ENCODE results near the gene CDR2L. TPM values are rescaled to one million over a fixed set of nuclear protein-coding genes. Genes with fewer than 3 reads are reported as not detected.

The CDR2L gene
- polyA plus RNA-seq, 2 of the 4 experiments (the other 2 are of a cell fraction), result 18.5 to 34.0 TPM

DNA sequence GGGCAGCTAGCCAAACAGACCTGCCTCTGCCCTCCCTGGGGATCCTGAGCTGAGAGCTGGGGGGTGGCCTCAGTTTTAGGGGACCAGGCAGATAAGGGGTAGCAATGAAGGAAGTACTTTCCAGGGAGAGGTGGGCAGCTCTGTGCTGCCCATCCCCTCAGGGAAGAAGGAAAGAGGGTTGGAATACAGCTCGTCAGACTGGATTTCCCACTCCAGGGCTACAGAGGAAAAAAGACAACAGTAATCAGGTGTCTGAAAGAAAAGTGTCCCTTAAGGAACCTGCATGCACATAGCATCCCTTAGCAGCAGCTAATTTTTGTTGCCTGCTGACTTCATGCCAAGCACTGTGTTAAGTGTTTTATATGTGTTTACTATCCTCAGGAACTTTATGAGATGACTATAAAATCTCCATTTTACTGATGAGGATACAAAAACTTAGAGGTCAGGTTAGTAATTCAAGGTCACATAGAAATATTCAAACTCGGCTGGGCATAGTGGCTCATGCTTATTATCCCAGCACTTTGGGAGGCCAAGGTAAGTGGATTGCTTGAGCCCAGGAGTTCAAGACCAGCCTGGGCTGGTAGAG lies 21.8 kb downstream of the CDR2L start:
- no peak for DNase-seq (ENCODE audit: low read depth in 1 of 2, low spot score in 1 of 2)
- peaks cover 18% of the 10 kb centered on the region for H3K4me1 ChIP-seq
- H3K4me3 ChIP-seq, result no peak overlapping the region
- no peaks in the 10 kb centered on the region for H3K9me3 ChIP-seq
- FAIRE-seq, result no peak
- ATAC-seq, result no peak
- WGBS (ENCODE audit: missing lambda C conversion rate), result 67% methylated on average over 2 of the region's 2 CpGs
- TF ChIP-seq, protein P1, sequence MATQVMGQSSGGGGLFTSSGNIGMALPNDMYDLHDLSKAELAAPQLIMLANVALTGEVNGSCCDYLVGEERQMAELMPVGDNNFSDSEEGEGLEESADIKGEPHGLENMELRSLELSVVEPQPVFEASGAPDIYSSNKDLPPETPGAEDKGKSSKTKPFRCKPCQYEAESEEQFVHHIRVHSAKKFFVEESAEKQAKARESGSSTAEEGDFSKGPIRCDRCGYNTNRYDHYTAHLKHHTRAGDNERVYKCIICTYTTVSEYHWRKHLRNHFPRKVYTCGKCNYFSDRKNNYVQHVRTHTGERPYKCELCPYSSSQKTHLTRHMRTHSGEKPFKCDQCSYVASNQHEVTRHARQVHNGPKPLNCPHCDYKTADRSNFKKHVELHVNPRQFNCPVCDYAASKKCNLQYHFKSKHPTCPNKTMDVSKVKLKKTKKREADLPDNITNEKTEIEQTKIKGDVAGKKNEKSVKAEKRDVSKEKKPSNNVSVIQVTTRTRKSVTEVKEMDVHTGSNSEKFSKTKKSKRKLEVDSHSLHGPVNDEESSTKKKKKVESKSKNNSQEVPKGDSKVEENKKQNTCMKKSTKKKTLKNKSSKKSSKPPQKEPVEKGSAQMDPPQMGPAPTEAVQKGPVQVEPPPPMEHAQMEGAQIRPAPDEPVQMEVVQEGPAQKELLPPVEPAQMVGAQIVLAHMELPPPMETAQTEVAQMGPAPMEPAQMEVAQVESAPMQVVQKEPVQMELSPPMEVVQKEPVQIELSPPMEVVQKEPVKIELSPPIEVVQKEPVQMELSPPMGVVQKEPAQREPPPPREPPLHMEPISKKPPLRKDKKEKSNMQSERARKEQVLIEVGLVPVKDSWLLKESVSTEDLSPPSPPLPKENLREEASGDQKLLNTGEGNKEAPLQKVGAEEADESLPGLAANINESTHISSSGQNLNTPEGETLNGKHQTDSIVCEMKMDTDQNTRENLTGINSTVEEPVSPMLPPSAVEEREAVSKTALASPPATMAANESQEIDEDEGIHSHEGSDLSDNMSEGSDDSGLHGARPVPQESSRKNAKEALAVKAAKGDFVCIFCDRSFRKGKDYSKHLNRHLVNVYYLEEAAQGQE (IDR thresholded peaks at IDR 0.05), result no peak
- TF ChIP-seq FOSL2 (IDR thresholded peaks at IDR 0.05) (no peak), FOSL2 (CRISPR knock-in tag; IDR thresholded peaks at IDR 0.05) (no peak), MAFK (IDR thresholded peaks at IDR 0.05; ENCODE audit: partially characterized antibody) (no peak), BHLHE40 (IDR thresholded peaks at IDR 0.05; ENCODE audit: low read depth, low read length) (no peak), CHD4 (IDR thresholded peaks at IDR 0.05; ENCODE audit: borderline replicate concordance) (no peak), EHMT2 (IDR thresholded peaks at IDR 0.05; ENCODE audit: low read depth) (no peak), HDAC2 (IDR thresholded peaks at IDR 0.05) (no peak), FOXS1 (CRISPR knock-in tag; IDR thresholded peaks at IDR 0.05) (no peak)
- TF ChIP-seq, protein P2, sequence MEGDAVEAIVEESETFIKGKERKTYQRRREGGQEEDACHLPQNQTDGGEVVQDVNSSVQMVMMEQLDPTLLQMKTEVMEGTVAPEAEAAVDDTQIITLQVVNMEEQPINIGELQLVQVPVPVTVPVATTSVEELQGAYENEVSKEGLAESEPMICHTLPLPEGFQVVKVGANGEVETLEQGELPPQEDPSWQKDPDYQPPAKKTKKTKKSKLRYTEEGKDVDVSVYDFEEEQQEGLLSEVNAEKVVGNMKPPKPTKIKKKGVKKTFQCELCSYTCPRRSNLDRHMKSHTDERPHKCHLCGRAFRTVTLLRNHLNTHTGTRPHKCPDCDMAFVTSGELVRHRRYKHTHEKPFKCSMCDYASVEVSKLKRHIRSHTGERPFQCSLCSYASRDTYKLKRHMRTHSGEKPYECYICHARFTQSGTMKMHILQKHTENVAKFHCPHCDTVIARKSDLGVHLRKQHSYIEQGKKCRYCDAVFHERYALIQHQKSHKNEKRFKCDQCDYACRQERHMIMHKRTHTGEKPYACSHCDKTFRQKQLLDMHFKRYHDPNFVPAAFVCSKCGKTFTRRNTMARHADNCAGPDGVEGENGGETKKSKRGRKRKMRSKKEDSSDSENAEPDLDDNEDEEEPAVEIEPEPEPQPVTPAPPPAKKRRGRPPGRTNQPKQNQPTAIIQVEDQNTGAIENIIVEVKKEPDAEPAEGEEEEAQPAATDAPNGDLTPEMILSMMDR (IDR thresholded peaks at IDR 0.05), result no peak
- TF ChIP-seq, protein P3, sequence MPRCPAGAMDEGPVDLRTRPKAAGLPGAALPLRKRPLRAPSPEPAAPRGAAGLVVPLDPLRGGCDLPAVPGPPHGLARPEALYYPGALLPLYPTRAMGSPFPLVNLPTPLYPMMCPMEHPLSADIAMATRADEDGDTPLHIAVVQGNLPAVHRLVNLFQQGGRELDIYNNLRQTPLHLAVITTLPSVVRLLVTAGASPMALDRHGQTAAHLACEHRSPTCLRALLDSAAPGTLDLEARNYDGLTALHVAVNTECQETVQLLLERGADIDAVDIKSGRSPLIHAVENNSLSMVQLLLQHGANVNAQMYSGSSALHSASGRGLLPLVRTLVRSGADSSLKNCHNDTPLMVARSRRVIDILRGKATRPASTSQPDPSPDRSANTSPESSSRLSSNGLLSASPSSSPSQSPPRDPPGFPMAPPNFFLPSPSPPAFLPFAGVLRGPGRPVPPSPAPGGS (IDR thresholded peaks at IDR 0.05), result no peak
- TF ChIP-seq, protein P4, sequence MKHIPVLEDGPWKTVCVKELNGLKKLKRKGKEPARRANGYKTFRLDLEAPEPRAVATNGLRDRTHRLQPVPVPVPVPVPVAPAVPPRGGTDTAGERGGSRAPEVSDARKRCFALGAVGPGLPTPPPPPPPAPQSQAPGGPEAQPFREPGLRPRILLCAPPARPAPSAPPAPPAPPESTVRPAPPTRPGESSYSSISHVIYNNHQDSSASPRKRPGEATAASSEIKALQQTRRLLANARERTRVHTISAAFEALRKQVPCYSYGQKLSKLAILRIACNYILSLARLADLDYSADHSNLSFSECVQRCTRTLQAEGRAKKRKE (CRISPR knock-in tag; IDR thresholded peaks at IDR 0.05; ENCODE audit: low read depth), result no peak
- no peak overlapping the region for H3K27ac ChIP-seq
- POLR2A ChIA-PET, result interaction anchor here (0.9 to 1.1 kb wide), 2 partner anchors 21 to 47 kb away, joined by 3 read pairs; no protein-coding TSS in a partner anchor
- CTCF ChIA-PET, result interaction anchor here (0.8 to 19.2 kb wide), 7 partner anchors 10 to 227 kb away, joined by 3 to 404 read pairs (median 6); partner anchors contain the start of genes CDR2L and HID1
- H3K4me2 ChIP-seq, result no peak overlapping the region

DNA sequence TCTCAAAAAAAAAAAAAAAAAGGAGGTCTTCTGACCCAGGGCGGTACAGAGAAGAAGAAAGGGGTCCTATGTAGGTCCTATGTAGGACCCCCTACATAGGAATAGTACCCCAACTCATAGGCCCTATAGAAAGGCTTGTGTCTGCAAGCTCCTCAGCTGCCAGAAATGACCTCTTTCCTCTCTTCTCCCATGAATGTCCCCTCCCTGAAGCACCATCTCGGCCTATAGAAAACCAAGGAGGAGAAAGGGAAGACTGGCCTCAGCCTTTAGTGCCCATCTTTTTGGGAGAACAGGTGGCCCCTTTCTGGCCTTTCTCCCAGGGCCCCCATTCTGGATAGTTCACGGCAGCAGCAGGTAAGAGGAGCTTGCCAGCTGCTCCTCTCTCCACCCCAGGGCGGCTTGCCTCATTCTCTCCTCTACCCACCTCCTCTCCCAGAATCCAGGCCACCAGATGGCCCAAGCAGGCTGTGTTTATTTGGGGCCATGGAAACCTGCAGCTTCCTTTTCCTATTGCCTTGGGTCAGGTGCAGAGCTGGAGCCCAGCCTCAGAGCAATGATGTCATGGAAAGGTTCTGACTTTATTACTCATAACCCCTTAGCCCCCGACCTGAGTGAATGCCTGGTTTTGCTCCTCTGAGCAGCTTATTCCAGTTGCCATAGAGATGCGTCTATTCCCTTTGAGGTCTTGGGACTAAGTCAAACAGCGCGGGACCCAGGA lies 23.4 kb downstream of the CDR2L start:
- ChIA-PET POLR2A (interaction anchor here (0.7 to 4.0 kb wide), 9 partner anchors 14 to 129 kb away, joined by 4 to 107 read pairs (median 24); partner anchors contain the start of genes ATP5PD, CDR2L, HID1 and KCTD2), CTCF (interaction anchor here (1.1 to 19.2 kb wide), 15 partner anchors 9 to 191 kb away, joined by 3 to 404 read pairs (median 14); partner anchors contain the start of genes CDR2L, HID1, NT5C and OTOP2)
- ATAC-seq (no peak), DNase-seq (ENCODE audit: low read depth in 1 of 2, low spot score in 1 of 2) (peak in 1 of 2 experiments; percentile 64), FAIRE-seq (no peak)
- Histone ChIP-seq H3K4me2 (no peak overlapping the region), H3K9me3 (no peaks in the 10 kb centered on the region), H3K27ac (no peak overlapping the region), H3K4me3 (no peak overlapping the region), H3K4me1 (peaks cover 18% of the 10 kb centered on the region)
- WGBS (ENCODE audit: missing lambda C conversion rate), result 75% methylated on average over 8 of the region's 8 CpGs
- TF ChIP-seq TP53 (CRISPR knock-in tag; IDR thresholded peaks at IDR 0.05), result no peak
- TF ChIP-seq, protein P5, sequence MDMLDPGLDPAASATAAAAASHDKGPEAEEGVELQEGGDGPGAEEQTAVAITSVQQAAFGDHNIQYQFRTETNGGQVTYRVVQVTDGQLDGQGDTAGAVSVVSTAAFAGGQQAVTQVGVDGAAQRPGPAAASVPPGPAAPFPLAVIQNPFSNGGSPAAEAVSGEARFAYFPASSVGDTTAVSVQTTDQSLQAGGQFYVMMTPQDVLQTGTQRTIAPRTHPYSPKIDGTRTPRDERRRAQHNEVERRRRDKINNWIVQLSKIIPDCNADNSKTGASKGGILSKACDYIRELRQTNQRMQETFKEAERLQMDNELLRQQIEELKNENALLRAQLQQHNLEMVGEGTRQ (IDR thresholded peaks at IDR 0.05), result no peak
- no peak for TF ChIP-seq KDM5A (IDR thresholded peaks at IDR 0.05)
- TF ChIP-seq, protein P2 (IDR thresholded peaks at IDR 0.05), result no peak
- TF ChIP-seq JUNB (IDR thresholded peaks at IDR 0.05), result no peak
- no peak for TF ChIP-seq NPAS2 (CRISPR knock-in tag; IDR thresholded peaks at IDR 0.05; ENCODE audit: borderline replicate concordance)
- no peak for TF ChIP-seq CEBPB (IDR thresholded peaks at IDR 0.05)
- no peak for TF ChIP-seq CHD4 (IDR thresholded peaks at IDR 0.05; ENCODE audit: borderline replicate concordance)
- no peak for TF ChIP-seq CBX8 (IDR thresholded peaks at IDR 0.05)
- TF ChIP-seq EP300 (IDR thresholded peaks at IDR 0.05), result no peak
- TF ChIP-seq POLR2AphosphoS2 (conservative IDR thresholded peaks at IDR 0.05; ENCODE audit: low read length), result no peak
- TF ChIP-seq, protein P3 (IDR thresholded peaks at IDR 0.05), result no peak
- no peak for TF ChIP-seq SMC3 (IDR thresholded peaks at IDR 0.05)
- TF ChIP-seq RFX5 (IDR thresholded peaks at IDR 0.05), result no peak

All from A549 (cell line).